Measurements from ENCODE around the gene TBCD.

TBCD gene

DNA sequence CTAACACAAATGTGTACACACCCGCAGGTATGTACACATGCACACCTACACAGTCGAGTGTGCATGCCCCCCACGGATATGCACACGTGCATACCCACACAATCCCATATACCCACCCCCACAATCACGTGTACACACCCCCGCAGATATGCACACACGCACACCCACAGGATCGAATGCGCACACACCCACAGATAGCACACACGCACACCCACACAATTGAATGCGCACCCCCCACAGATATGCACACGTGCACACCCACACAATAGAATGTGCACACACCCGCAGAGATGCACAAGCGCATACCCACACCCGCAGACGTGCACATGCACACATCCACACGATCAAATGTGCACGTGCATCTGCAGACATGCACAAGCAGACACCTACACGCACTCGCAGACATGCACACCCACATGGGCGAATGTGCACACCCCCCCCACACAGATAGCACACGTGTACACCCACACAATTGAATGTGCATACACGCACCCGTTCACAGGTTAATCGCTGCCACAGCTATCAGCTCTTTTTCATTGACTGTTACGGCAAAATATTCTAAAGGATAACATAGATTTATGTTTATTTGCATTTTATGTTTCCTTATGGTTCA lies 77.1 kb downstream of the TBCD start:
- TF ChIP-seq, protein P1, sequence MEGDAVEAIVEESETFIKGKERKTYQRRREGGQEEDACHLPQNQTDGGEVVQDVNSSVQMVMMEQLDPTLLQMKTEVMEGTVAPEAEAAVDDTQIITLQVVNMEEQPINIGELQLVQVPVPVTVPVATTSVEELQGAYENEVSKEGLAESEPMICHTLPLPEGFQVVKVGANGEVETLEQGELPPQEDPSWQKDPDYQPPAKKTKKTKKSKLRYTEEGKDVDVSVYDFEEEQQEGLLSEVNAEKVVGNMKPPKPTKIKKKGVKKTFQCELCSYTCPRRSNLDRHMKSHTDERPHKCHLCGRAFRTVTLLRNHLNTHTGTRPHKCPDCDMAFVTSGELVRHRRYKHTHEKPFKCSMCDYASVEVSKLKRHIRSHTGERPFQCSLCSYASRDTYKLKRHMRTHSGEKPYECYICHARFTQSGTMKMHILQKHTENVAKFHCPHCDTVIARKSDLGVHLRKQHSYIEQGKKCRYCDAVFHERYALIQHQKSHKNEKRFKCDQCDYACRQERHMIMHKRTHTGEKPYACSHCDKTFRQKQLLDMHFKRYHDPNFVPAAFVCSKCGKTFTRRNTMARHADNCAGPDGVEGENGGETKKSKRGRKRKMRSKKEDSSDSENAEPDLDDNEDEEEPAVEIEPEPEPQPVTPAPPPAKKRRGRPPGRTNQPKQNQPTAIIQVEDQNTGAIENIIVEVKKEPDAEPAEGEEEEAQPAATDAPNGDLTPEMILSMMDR (IDR thresholded peaks at IDR 0.05) = no peak
- TF ChIP-seq ZFX (IDR thresholded peaks at IDR 0.05; ENCODE audit: borderline replicate concordance) = no peak
- H3K27ac ChIP-seq = no peak overlapping the region

DNA sequence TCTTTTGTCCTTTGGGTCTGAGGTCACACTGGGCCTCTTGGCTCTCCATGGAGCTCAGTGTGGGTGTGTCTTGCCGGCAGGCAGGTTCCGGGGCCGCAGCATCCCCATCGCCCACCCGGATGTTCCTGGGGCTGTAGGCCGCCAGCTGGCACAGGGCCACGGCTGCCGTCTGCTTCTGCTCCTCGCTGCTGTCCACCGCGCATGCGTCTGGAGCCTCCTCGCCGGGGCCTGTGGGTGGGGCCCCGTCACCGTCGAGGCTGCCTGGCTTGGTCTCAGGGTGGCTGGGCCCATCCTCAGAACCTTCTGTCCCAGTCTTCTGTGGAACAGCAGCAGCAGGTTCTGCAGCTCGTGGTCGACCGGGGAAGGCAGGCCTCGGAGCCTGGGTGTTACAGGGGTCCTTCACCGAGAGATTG lies 78.4 kb downstream of the TBCD start:
- H3K27ac ChIP-seq = no peak overlapping the region
- TF ChIP-seq, protein P1 (IDR thresholded peaks at IDR 0.05) = no peak
- TF ChIP-seq ZFX (IDR thresholded peaks at IDR 0.05; ENCODE audit: borderline replicate concordance) = no peak

DNA sequence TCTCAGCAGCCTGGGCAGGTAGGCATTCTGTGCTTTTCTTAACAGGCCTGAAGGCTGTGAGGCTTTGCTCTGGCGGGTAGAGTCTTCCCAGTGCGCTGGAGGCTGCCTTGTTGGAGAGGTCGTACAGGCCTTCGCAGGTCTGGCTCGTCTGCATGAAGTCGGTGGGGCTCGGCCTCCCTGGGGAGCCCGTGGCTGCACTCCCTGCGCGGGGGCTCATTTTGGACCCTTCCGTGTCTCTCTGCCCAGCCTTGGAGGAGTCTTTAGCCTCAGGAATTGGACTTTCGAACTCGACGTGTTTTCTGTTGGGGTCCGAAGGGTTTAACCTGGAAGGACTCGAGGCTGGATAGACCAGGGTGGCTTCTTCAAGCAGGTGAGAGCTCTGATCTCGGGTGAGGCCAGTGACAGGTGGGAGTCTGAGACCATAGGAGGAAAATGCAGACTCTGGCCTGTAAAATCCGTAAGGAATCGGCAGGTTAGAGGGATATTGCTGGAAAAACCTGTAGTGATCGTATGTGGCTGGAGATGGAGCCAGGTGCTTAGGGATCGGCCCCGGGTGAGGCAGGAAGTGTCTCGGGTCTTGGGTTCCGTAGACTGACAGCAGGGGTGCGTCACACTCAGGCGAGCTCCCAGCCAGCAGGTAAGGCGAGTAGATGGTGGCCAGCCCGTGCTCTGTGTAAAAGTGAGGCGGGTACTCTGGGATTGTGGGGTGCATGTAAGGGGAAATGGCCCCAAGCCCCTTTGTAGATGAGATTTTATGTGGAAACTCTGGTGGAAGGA lies 79.4 kb downstream of the TBCD start:
- TF ChIP-seq, protein P1 (IDR thresholded peaks at IDR 0.05) = no peak
- no peak for TF ChIP-seq ZFX (IDR thresholded peaks at IDR 0.05; ENCODE audit: borderline replicate concordance)
- no peak overlapping the region for H3K27ac ChIP-seq

DNA sequence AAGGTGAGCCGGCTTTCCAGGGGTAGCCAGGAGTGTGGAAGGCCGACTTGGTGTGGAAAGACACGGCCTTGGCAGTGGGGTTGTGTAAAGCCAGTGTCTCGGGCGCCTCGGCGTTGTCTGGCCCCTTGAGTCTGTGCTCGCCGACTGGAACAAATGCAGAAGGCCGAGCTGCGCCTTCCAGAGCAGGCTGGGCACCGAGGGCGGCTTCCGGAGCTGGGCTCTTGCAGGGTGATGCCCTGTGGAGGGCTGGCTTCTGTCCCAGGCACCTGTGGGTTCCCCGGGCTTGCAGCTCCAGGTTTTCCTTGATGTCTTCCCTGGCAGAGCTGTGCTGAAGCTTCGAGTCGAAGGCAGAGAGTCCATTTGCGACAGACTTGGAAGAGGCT lies 79.9 kb downstream of the TBCD start:
- no peak overlapping the region for H3K27ac ChIP-seq
- TF ChIP-seq ZFX (IDR thresholded peaks at IDR 0.05; ENCODE audit: borderline replicate concordance) = no peak
- TF ChIP-seq, protein P1 (IDR thresholded peaks at IDR 0.05) = no peak

DNA sequence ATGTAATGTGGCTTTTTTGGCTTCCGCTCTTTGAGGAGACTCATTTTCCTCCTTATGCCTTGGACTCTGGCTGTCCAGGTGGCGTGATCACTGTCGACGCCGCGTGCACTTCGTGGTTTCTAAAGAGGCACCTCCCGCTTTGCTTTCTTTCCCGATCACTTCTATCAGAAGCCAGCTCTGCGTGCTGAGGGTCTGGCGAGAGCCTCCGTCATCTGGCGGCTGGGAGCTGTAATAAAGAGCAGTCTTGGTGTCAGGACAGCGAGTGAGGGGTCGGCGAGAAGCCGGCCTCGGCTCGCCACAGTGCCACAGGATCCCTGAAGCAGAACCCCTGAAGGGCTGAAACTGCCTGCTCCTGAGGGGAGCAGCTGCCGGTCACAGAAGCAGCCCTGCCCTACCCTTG lies 80.5 kb downstream of the TBCD start:
- H3K27ac ChIP-seq = no peak overlapping the region
- TF ChIP-seq, protein P1 (IDR thresholded peaks at IDR 0.05) = no peak
- no peak for TF ChIP-seq ZFX (IDR thresholded peaks at IDR 0.05; ENCODE audit: borderline replicate concordance)

DNA sequence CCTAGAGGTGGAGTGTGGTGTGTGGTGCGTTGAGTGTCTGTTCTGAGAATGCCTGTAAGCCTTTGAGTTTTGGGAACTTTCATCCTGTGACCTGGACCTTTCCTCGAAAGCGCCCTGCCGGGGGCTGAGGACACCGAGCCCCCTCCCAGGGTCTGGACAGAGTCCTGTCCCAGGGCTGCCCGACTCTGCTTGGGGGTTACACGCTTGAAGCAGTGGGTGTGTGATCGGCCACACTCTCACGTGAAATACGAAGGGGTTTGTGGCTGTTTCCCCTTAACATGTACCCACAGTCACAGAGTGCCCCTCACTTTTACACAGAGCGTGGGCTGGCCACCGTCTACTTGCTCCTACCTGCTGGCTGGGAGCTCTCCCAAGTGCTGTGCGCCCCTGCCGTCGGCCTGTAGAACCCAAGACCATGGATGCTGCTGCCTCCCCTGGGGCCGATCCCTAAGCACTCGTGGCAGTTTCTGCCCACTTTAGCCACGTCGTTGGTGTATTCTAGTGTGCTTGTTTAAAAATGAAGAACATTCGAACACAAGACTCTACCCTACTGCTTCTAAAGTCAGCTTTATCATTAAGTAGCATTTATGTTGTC lies 81.1 kb downstream of the TBCD start:
- no peak overlapping the region for H3K27ac ChIP-seq
- TF ChIP-seq, protein P1 (IDR thresholded peaks at IDR 0.05) = no peak
- TF ChIP-seq ZFX (IDR thresholded peaks at IDR 0.05; ENCODE audit: borderline replicate concordance) = no peak

DNA sequence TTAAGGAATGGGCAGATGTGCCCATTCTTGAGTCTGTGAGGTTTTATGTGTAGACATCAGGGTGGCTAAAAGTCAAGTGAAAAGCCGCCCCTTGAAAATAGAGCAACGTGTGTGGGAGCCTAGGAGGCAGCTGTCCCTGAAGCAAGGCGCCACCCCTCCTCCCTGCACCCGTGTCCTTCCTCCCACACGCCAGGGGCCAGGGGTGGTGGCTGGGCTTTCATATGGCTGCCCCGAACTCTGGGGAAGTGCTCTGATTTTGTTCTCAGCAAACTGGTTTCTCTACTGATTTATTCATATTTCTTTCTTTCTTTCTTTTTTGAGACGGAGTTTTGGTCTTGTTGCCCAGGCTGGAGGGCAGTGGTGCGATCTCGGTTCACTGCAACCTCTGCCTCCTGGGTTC lies 83.3 kb downstream of the TBCD start:
- H3K27ac ChIP-seq = no peak overlapping the region
- no peak for TF ChIP-seq ZFX (IDR thresholded peaks at IDR 0.05; ENCODE audit: borderline replicate concordance)
- TF ChIP-seq, protein P1 (IDR thresholded peaks at IDR 0.05) = no peak

Measured in 22Rv1 (cell line).